NB4 (cell line): Measurements from ENCODE around the gene GLB1L3.
A peak's percentile ranks its signal among the peaks of the same experiment; 100 is the strongest.

Experiments used
- DNase-seq: peaks from one replicate; pipeline ENCODE4 v3.0.0; 2010; ENCODE audit warnings: low read depth
- H3K4me3 ChIP-seq: one replicate; pipeline ENCODE4 v1.5.1; 2011; ENCODE audit warnings: mild to moderate bottlenecking, low read depth, low read length, moderate library complexity
- MAX ChIP-seq: IDR thresholded peaks from 2 replicates; pipeline ENCODE4 v1.6.1; 2011; ENCODE audit warnings: low read depth, low read length
- MYC ChIP-seq: IDR thresholded peaks from 2 replicates; pipeline ENCODE4 v1.6.1; 2011; ENCODE audit warnings: low read depth, low read length
- POLR2A ChIP-seq: IDR thresholded peaks from 2 replicates; pipeline ENCODE4 v1.6.1; 2011; ENCODE audit warnings: mild to moderate bottlenecking; ENCODE audit not compliant: insufficient read length; ENCODE audit errors: extremely low read depth
- TF ChIP-seq, protein P1 (sequence below): IDR thresholded peaks from one replicate; pipeline ENCODE4 v1.5.1; 2012; ENCODE audit warnings: low read depth, low read length

GLB1L3 gene

DNA sequence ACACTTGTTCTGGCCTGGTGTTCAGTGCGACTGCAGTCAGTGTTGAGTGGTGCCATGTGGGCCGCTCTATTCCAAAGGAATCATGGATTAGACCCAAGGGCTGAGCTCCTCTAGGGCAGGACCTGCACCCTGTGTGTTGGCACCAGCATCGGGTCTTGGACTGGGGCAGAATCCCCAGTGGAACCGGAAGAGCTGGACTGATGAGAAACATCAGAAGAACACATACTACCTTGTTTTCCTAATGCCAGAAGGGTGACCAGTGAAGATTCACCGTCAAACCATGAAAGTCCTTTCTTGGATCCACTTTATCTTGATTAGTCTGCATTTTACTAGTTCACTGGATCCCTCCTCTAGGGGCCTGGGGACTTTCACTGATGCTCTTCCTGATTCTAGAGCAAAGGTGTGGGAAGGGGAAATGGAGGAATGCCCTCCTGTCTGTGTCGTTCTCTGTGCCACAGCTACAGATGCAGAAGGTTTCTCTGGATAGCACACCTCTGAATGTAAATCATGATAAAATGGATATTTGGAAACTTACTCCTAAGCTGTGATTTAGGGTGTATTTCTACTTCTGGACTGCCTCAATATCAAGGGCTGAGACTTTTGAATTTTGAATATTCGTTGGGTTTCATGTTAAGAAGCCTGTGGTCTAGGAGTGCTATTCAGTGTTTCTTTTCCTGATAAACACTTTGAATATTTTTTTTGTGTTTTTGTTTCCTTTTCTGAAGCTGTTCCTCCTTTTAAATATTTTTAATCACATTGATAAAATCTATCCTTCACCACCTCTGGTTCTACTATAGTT, 11.0 kb upstream of the GLB1L3 start:
- no peak for DNase-seq
- TF ChIP-seq, protein P1, sequence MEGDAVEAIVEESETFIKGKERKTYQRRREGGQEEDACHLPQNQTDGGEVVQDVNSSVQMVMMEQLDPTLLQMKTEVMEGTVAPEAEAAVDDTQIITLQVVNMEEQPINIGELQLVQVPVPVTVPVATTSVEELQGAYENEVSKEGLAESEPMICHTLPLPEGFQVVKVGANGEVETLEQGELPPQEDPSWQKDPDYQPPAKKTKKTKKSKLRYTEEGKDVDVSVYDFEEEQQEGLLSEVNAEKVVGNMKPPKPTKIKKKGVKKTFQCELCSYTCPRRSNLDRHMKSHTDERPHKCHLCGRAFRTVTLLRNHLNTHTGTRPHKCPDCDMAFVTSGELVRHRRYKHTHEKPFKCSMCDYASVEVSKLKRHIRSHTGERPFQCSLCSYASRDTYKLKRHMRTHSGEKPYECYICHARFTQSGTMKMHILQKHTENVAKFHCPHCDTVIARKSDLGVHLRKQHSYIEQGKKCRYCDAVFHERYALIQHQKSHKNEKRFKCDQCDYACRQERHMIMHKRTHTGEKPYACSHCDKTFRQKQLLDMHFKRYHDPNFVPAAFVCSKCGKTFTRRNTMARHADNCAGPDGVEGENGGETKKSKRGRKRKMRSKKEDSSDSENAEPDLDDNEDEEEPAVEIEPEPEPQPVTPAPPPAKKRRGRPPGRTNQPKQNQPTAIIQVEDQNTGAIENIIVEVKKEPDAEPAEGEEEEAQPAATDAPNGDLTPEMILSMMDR, result no peak
- TF ChIP-seq POLR2A (no peak), MYC (no peak), MAX (no peak)
- H3K4me3 ChIP-seq, result no peak overlapping the region

DNA sequence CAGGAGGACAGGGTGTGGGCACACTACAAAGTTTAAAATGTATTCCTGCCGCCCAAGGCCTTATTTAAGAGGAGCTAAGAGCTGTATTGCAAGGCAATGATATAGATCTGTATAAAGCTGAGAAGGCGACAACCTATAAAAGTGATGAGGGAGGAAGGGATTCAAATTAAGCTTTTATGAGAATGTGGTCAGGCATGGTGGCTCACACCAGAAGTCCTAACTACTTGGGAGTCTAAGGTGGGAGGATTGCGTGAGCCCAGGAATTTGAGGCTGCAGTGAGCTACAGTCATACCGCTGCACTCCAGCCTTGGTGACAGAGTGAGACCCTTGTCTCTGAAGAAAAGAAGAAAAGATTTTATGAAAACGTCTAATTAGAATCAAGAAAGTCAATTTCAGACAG, 9.7 kb upstream of the GLB1L3 start:
- TF ChIP-seq, protein P1, result no peak
- TF ChIP-seq POLR2A, result no peak
- no peak overlapping the region for H3K4me3 ChIP-seq
- no peak for DNase-seq

DNA sequence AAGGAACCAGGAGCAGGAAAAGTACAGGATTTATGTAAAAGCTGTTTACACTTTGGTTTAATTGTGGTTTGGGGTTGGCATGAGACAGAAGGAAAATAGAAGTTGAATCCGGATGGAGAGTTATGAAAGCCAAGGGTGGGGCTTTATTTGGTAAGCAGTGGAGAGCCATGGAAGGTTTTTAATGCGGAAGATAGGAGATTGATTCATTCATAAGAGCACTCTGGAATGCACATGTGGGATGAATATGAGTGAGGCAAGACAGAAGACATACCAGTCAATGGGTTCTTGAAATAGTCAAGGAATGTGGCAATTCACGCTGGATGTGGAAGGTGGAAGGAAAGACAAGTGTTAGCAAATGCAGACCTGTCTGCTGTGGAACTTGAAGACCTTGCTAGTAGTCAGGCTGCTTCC, 9.3 kb upstream of the GLB1L3 start:
- TF ChIP-seq POLR2A, result no peak
- TF ChIP-seq, protein P1, result no peak
- TF ChIP-seq MAX, result no peak
- no peak for DNase-seq
- no peak overlapping the region for H3K4me3 ChIP-seq

- no peak for DNase-seq
- H3K4me3 ChIP-seq, result no peak overlapping the region
- TF ChIP-seq POLR2A (no peak), MAX (no peak), MYC (no peak)
- TF ChIP-seq, protein P1, result no peak
Measured at GRCh38 chr11:134267461-134267860, 8.7 kb upstream of the GLB1L3 start.

- no peak overlapping the region for H3K4me3 ChIP-seq
- TF ChIP-seq POLR2A (no peak), MYC (no peak)
- DNase-seq, result no peak
Measured at GRCh38 chr11:134267966-134268365, 8.2 kb upstream of the GLB1L3 start.

- DNase-seq, result peak; percentile 27
- TF ChIP-seq, protein P1, result no peak
- TF ChIP-seq MYC (no peak), MAX (no peak), POLR2A (no peak)
- no peak overlapping the region for H3K4me3 ChIP-seq
Measured at GRCh38 chr11:134270250-134270714, 5.9 kb upstream of the GLB1L3 start.
